GM19193 (cell line): ENCODE results near the gene LAMA3.

ENCODE experiments used
- POLR2A ChIP-seq: IDR thresholded peaks from 4 replicates; pipeline ENCODE4 v1.6.1; 2011; ENCODE audit not compliant: insufficient read depth, insufficient read length; ENCODE audit errors: extremely low read depth

LAMA3 gene

GRCh38 chr18:23710946-23711345, 21.7 kb downstream of the LAMA3 start:
- no peak for TF ChIP-seq POLR2A

- no peak for TF ChIP-seq POLR2A
Measured at GRCh38 chr18:23711426-23711825, 22.2 kb downstream of the LAMA3 start.

- TF ChIP-seq POLR2A = no peak
Measured at GRCh38 chr18:23712445-23712844, 23.2 kb downstream of the LAMA3 start.

- TF ChIP-seq POLR2A = no peak
Measured at GRCh38 chr18:23714576-23714975, 25.3 kb downstream of the LAMA3 start.

GRCh38 chr18:23716516-23716915, 27.3 kb downstream of the LAMA3 start:
- no peak for TF ChIP-seq POLR2A

GRCh38 chr18:23716966-23717365, 27.7 kb downstream of the LAMA3 start:
- no peak for TF ChIP-seq POLR2A

GRCh38 chr18:23718243-23718720, 29.0 kb downstream of the LAMA3 start:
- TF ChIP-seq POLR2A = no peak

GRCh38 chr18:23718731-23719130, 29.5 kb downstream of the LAMA3 start:
- TF ChIP-seq POLR2A = no peak

GRCh38 chr18:23719634-23720201, 30.5 kb downstream of the LAMA3 start:
- no peak for TF ChIP-seq POLR2A

- no peak for TF ChIP-seq POLR2A
Measured at GRCh38 chr18:23721696-23722480, 32.6 kb downstream of the LAMA3 start.

- no peak for TF ChIP-seq POLR2A
Measured at GRCh38 chr18:23722646-23723045, 33.4 kb downstream of the LAMA3 start.

GRCh38 chr18:23723121-23723520, 33.9 kb downstream of the LAMA3 start:
- TF ChIP-seq POLR2A = no peak

- TF ChIP-seq POLR2A = no peak
Measured at GRCh38 chr18:23724681-23725080, 35.4 kb downstream of the LAMA3 start.

GRCh38 chr18:23725351-23725750, 36.1 kb downstream of the LAMA3 start:
- no peak for TF ChIP-seq POLR2A

GRCh38 chr18:23725827-23726661, 36.8 kb downstream of the LAMA3 start:
- TF ChIP-seq POLR2A = no peak

GRCh38 chr18:23727707-23728493, 38.6 kb downstream of the LAMA3 start:
- no peak for TF ChIP-seq POLR2A

GRCh38 chr18:23730857-23731256, 41.6 kb downstream of the LAMA3 start:
- TF ChIP-seq POLR2A = no peak
